Measurements from ENCODE around the gene LHX2.

- no peak for TF ChIP-seq CTCF (IDR thresholded peaks at IDR 0.05)
- no peak for TF ChIP-seq POLR2A (IDR thresholded peaks at IDR 0.05)
Measured at GRCh38 chr9:123997665-123998277, 13.8 kb upstream of the LHX2 start.
